PC-9 (cell line): ENCODE measurements around the gene KRTAP10-10.

Experiments used
- EZH2 ChIP-seq: fragments of 200-600 bp; sonication (generic); IDR thresholded peaks from 2 replicates; pipeline ENCODE4 v1.8.0; 2017; ENCODE audit warnings: antibody characterized with exemption, low read depth
- TF ChIP-seq, protein P1 (sequence below): fragments of 200-600 bp; sonication (generic); conservative IDR thresholded peaks from 2 replicates; pipeline ENCODE4 v1.6.1; 2017; ENCODE audit warnings: mixed run types, antibody characterized with exemption, mild to moderate bottlenecking, moderate library complexity

DNA sequence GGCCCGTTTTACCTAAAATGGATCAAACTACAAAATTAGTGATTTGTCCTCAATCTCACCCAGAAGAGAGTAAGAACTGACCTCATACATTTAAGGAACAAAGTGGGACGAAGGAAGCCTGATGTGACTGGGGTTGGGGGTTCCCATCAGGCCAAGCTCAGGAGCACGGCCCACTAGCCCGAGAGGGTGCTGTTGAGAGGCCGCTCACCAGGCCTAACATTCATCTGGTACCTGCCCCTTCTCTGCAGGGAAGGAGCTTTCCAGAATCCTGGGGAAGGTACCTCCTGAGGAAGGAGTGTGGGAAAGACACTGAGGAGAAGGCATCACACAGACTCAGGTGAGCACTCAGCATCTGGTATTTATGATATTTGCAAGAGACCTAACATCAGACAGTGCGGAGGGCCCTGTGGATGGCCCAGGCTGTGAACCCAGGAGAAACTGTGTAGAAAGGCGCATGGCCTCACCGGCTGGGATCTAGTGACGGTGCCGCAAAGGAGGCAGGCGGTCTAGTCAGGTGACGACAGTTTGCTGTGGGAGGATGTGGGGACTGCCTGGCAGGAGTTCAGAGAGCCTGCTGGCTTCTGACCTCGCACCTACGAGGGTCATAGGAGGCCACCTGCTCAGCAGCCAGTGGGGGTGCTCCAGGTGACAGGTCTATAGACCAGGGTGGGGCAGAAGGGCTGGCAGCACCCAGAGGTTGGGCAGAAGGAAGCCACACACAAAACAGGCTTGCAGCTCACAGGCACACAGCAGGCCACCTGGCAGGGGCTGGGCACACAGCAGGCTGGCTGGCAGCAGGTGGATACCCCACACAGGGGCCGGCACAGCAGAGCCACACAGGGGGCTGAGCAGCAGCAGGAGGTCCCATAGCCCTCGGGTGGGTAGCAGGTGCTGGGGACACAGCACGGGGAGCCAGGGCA lies 16.8 kb downstream of the KRTAP10-10 start:
- TF ChIP-seq, protein P1, sequence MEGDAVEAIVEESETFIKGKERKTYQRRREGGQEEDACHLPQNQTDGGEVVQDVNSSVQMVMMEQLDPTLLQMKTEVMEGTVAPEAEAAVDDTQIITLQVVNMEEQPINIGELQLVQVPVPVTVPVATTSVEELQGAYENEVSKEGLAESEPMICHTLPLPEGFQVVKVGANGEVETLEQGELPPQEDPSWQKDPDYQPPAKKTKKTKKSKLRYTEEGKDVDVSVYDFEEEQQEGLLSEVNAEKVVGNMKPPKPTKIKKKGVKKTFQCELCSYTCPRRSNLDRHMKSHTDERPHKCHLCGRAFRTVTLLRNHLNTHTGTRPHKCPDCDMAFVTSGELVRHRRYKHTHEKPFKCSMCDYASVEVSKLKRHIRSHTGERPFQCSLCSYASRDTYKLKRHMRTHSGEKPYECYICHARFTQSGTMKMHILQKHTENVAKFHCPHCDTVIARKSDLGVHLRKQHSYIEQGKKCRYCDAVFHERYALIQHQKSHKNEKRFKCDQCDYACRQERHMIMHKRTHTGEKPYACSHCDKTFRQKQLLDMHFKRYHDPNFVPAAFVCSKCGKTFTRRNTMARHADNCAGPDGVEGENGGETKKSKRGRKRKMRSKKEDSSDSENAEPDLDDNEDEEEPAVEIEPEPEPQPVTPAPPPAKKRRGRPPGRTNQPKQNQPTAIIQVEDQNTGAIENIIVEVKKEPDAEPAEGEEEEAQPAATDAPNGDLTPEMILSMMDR, result no peak
- no peak for TF ChIP-seq EZH2
